DMS53 treated with DMSO at 0.1 percent for 48 hours (cell line): ENCODE data around the gene SCIN.
"Not testable (repeated sequence)": the region's sequence is repeated elsewhere in the genome, so short reads cannot be mapped to it uniquely, and the experiment has no call there.

Experiments
- DNase-seq: peaks from one replicate; lab custom pipeline; 2025; ENCODE audit not compliant: unreplicated experiment; lab: John Stamatoyannopoulos, UW

Gene SCIN

GRCh38 chr7:12645212-12645611 lies 74.7 kb downstream of the SCIN start:
- not testable (repeated sequence) for DNase-seq

DNA sequence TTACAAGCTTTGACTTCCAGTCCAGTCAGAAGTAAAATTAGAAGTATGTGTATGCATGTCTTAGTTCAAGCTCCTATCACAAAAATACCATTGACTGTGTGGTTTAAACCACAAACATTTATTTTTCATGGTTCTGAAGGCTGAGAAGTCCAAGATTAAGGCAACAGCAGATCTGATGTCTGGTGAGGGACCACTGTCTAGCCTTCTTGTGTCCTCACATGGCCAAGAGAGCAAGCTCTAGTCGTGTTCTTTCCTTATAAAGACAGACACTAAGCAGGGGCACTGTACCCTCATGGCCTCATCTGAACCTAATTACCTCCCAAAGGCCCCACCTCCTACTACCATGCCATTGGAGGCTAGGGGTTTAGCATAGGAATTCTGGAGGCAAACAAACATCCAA lies 75.6 kb downstream of the SCIN start:
- DNase-seq, result no peak

DNA sequence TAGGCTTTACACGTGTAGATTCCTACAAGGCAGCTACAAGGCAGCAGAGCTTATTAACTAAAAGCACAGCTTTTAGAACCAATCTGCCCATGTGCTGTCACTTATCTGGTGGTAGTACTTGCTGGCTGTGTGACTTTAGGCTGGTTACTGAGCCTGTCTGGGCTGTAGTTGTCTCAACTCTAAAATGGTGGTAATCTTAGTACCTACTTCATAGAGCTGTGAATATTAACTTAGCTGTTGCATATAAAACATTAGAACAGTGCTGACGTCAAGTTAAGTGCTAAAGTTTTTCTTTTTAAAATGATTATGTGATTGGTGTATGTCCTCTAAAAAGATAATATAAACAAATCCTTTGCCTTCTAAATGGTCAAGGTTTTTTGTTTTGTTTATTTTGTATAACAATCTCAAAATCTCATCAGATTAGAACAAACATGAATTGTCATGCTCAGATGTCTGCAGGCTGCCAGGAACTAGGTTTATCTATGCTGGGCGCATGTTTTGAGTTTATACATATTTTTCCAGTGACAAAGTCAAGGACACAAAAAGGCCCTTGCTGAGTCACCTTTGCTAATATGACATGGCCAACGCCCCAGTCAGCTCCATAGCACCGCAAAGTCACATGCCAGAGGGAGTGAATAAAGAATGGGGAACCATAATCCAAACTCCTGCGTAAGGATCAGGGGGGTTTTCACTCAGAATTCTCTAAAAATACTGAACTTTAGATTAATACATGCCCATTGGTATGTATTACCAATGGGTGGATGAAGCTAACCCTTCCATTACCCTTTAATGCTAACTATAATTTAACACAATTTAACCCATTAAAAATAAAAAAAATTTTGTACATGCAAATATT lies 77.1 kb downstream of the SCIN start:
- DNase-seq, result no peak

DNA sequence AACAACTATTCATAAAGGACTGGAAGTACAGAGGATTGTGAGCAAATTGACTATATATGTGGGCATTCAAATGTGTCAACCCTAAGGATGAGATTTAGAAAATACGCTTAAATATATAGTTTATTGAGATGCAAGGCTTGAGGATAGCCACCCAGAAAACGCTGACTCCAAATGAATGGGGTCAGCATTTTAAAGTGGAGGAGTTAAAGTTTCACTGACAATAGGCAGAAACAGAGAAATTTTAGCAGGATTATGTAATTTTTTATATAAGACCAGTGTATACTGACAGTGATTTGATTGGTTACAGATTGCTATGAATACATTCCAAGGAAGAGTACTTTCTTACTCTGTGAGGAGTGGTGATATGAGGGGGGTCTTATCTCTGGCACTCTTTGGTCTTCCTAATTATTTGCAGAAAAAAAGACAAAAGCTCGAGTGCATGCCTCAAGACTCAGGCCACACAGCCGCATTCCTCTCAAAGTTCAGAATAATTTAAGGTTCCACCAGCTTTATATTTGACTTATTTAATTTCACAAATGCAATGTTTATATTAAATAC lies 78.3 kb downstream of the SCIN start:
- DNase-seq, result no peak

- DNase-seq, result no peak
These were observed 78.8 kb downstream of the SCIN start for GRCh38 chr7:12649348-12649747.

GRCh38 chr7:12650080-12650479 lies 79.6 kb downstream of the SCIN start:
- no peak for DNase-seq

GRCh38 chr7:12653110-12653509 lies 82.6 kb downstream of the SCIN start:
- DNase-seq, result no peak

DNA sequence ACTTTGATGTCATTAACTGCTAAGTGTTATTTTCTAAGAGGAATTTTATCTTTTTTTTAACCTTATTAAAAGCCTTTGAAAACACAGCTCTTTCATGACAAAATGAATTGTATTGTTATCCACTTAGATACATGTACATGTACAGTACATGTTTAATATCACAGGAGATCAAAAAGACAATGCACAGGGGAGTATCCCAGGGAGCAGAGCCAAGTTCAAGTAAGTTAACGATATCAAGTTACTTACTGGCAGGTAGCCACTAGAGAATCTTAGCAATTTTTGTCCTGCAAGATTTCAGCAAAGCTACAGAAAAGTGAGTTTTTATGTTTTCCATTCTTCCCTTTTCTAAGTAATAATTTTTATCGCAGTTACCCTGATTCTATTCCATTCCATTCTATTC lies 83.0 kb downstream of the SCIN start:
- DNase-seq, result no peak

- no peak for DNase-seq
These were observed 84.6 kb downstream of the SCIN start for GRCh38 chr7:12655161-12655560.

DNA sequence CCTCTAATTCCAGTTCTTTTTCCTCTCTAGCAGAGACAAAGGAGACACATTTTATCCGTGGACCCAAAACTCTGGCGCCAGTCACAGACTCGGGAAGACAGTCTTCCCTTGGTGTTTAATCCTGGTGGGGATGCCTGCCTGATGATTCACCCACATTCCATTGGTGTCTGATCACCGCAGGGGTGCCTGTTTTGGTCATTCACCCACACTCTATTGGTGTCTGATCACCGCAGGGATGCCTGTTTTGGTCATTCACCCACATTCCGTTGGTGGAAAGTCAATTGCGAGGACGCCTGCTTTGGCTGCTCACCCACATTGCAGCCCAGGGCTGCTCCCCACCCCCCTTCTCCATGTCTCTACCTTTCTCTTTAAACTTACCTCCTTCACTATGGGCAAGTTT lies 89.9 kb downstream of the SCIN start:
- not testable (repeated sequence) for DNase-seq

DNA sequence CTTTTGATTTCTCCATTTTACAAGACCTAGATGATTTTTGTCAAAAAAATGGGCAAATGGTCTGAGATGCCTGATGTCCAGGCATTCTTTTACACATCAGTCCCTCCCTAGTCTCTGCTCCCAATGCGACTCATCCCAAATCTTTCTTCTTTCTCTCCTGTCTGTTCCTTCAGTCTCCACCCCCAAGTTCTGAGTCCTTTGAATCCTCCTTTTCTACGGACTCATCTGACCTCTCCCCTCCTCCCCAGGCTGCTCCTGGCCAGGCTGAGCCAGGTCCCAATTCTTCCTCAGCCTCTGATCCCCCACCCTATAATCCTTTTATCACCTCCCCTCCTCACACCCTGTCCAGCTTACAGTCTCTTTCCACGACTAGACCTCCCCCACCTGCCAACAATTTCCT lies 90.5 kb downstream of the SCIN start:
- DNase-seq, result not testable (repeated sequence)

DNA sequence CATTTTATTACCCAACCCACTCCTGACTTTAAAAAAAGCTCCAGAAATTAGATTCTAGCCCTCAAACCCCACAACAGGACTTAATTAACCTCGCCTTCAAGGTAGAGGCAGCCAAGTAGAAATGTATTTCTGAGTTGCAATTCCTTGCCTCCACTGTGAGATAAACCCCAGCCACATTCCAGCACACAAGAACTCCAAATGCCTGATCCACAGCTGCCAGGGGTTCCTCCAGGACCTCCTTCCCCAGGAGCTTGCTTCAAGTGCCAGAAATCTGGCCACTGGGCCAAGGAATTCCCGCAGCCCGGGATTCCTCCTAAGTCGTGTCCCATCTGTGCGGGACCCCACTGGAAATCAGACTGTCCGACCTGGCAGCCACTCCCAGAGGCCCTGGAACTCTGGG lies 91.1 kb downstream of the SCIN start:
- DNase-seq, result no peak

- peak; percentile 19 for DNase-seq
These were observed 99.6 kb downstream of the SCIN start for GRCh38 chr7:12670000-12670729.

DNA sequence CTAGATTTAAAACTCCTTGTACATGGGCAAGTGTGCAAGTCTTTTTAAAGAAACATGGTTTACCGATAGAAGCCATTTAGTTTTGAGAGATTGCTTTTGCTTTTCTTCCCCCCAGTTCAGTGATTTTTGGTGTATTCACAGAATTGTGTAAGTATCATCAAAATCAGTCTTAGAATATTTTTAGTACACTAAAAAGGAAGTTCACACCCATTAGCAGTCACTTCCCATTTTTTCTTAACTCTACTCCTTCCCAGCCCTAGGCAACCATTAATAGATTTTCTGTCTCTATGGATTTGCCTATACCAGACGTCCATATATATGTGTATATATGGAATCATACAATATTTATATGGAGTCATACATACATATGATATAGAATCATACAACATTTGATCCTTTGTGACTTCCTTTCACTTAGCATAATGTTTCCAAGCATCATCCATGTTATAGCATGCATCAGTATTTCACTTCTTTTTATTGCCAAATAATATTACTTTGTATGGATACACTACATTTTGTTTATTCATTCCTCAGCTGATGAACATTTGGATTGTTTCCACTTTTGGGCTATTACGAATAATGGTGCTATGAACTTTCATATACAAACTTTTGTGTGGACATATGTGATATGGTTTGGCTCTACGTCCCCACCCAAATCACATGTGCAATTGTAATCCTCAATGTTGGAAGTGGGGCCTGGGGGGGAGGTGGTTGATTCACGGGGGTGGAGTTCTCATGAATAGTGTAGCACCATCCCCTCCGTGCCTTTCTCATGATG lies 100.4 kb downstream of the SCIN start:
- no peak for DNase-seq

DNA sequence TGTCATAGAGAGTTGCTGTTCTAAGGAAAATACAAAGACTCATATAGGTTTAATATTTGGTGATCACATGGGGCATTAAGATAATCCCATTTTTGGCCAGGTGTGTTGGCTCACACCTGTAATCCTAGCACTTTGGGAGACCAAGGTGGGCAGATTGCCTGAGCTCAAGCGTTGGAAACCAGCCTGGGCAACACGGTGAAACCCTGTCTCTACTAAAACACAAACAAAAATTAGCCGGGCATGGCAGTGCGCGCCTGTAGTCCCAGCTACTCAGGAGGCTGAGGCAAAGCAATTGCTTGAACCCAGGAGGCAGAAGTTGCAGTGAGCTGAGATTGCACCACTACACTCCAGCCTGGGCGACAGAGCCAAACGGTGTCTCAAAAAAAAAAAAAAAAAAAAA lies 102.9 kb downstream of the SCIN start:
- DNase-seq, result not testable (repeated sequence)

- DNase-seq, result no peak
These were observed 103.5 kb downstream of the SCIN start for GRCh38 chr7:12674053-12674452.

GRCh38 chr7:12674861-12675260 lies 104.3 kb downstream of the SCIN start:
- peak; percentile 72 for DNase-seq

GRCh38 chr7:12683678-12684585 lies 113.4 kb downstream of the SCIN start:
- peak; percentile 15 for DNase-seq

DNA sequence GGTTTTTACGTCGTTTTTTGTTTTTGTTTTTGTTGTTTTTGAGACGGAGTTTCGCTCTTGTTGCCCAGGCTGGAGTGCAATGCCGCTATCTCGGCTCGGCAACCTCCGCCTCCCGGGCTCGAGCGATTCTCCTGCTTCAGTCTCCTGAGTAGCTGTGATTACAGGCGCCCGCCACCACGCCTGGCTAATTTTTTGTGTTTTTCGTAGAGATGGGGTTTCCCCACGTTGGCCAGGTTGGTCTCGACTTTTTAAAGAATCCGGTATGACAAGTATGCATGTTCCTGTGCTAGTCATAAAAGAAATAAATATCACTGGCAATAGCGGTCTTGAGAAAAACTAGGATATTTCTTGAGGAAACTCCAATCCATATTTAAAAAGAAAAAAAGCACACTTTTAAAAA lies 114.2 kb downstream of the SCIN start:
- DNase-seq, result no peak

- peak; percentile 61 for DNase-seq
These were observed 115.0 kb downstream of the SCIN start for GRCh38 chr7:12685550-12685949.
